ENCODE data around the gene HSP90AA1. TPM values are rescaled to one million over a fixed set of nuclear protein-coding genes. Genes with fewer than 3 reads are reported as not detected.

HSP90AA1 gene
- total RNA-seq, 1 experiment from 2014 or later = 1,112 TPM

DNA sequence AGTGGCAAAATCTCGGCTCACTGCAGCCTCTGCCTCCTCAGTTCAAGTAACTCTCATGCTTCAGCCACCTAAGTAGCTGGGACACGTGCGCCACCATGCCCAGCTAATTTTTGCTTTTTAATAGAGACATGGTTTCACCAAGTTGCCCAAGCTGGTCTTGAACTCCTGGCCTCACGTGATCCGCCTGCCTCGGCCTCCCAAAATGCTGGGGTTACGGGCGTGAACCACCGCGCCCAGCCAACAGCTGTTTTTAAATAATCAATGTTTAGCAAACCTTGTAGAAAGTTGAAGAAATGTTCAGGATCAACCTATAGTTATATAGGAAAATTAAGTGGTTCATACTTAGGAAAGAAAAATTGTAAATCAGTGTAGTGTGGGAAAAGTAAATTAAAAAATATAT is 6.0 kb upstream of the HSP90AA1 start:
- intact Hi-C loops (cut with micrococcal nuclease; ENCODE audit: unreplicated experiment) = loop anchor here (10.0 kb wide), 1 partner anchor 388 kb away; no protein-coding TSS in a partner anchor
- TF ChIP-seq CTCF (conservative IDR thresholded peaks at IDR 0.05; ENCODE audit: low read depth, low read length) (no peak), EZH2 (IDR thresholded peaks at IDR 0.05; ENCODE audit: borderline replicate concordance, low read depth, low read length, poor library complexity, severe bottlenecking) (no peak)
- POLR2A ChIA-PET (ENCODE audit: low non-redundant PET) = no interaction called here
- no TSS peak for BruUV-seq (replicated peaks)
- Histone ChIP-seq H3K4me1 (ENCODE audit: insufficient read depth, low read length, poor library complexity, severe bottlenecking) (peaks cover 15% of the 10 kb centered on the region), H3K36me3 (ENCODE audit: insufficient read depth, low read length, poor library complexity, severe bottlenecking) (no peaks in the 10 kb centered on the region), H3K27ac (ENCODE audit: low read depth, low read length, poor library complexity, severe bottlenecking) (no peak overlapping the region), H3K4me3 (ENCODE audit: low read depth, low read length, poor library complexity, severe bottlenecking) (no peak overlapping the region), H3K9me3 (ENCODE audit: low read depth, low read length, poor library complexity, severe bottlenecking) (no peaks in the 10 kb centered on the region), H3K27me3 (replicated peaks; ENCODE audit: insufficient read depth, low read depth, low read length, poor library complexity) (no peaks in the 10 kb centered on the region)
- DNase-seq (ENCODE audit: low spot score) = no peak
- CTCF ChIA-PET = no interaction called here

DNA sequence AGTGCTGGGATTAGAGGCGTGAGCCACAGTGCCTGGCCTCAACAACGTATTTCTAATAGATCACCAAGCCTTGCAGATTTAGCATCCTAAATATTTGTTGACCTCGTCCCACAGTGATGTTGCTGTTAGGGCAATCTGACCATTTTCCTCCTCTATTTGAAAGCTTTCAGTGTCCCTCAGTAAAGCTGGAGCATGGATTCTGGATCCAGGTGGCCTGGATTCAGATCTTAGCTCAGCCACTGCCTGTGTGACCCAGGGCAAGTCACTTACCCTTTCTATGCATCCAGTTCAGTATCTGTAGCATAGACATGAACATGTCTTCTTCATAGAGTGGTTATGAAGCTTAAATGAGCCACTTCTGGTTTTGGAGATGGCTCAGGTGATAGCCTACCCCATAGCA is 3.9 kb upstream of the HSP90AA1 start:
- intact Hi-C loops (cut with micrococcal nuclease; ENCODE audit: unreplicated experiment) = loop anchor here (10.0 kb wide), 1 partner anchor 386 kb away; no protein-coding TSS in a partner anchor
- no peak for TF ChIP-seq EZH2 (IDR thresholded peaks at IDR 0.05; ENCODE audit: borderline replicate concordance, low read depth, low read length, poor library complexity, severe bottlenecking)
- TF ChIP-seq CTCF (conservative IDR thresholded peaks at IDR 0.05; ENCODE audit: low read depth, low read length) = no peak
- Histone ChIP-seq H3K36me3 (ENCODE audit: insufficient read depth, low read length, poor library complexity, severe bottlenecking) (peaks cover 5% of the 10 kb centered on the region), H3K27ac (ENCODE audit: low read depth, low read length, poor library complexity, severe bottlenecking) (no peak overlapping the region), H3K4me3 (ENCODE audit: low read depth, low read length, poor library complexity, severe bottlenecking) (no peak overlapping the region), H3K9me3 (ENCODE audit: low read depth, low read length, poor library complexity, severe bottlenecking) (no peaks in the 10 kb centered on the region), H3K27me3 (replicated peaks; ENCODE audit: insufficient read depth, low read depth, low read length, poor library complexity) (no peaks in the 10 kb centered on the region), H3K4me1 (ENCODE audit: insufficient read depth, low read length, poor library complexity, severe bottlenecking) (peaks cover 10% of the 10 kb centered on the region)
- POLR2A ChIA-PET (ENCODE audit: low non-redundant PET) = no interaction called here
- CTCF ChIA-PET = no interaction called here
- BruUV-seq (replicated peaks) = no TSS peak
- no peak for DNase-seq (ENCODE audit: low spot score)

DNA sequence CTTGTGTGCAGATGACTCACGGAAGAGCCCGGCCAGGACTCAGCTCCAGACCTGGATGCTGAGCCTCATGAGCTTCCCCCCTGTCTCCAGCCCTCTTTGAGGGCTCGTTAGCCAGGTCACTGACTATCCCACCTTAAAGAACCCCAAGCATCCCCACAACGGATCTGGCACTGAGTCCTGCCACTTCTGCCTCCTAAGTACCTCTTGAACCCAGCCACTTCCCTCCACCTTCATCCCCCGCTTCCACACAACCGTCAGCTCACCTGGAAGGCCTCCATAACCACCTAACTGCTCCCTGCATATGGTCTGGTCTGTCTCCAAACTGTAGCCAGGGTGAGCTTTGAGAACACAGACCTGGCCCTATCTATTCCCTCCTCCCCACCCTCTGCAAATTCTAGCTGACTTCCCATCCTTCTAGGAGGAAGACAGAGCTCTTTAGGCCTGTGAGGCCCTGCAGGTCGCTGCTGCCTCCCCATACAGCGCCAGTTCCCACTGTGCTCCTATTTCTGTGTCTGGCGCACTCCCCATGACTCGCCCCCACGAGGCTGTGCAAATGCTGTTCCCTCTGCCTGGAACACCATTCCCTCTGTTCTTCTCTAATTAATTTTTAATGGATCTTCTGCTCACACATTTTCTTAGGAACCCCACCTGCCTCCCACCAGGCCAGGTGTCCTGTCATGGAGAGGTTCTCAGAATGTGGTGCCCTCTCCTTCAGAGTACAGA is 2.9 kb upstream of the HSP90AA1 start:
- no peak for TF ChIP-seq CTCF (conservative IDR thresholded peaks at IDR 0.05; ENCODE audit: low read depth, low read length)
- no peak for TF ChIP-seq EZH2 (IDR thresholded peaks at IDR 0.05; ENCODE audit: borderline replicate concordance, low read depth, low read length, poor library complexity, severe bottlenecking)
- intact Hi-C loops (cut with micrococcal nuclease; ENCODE audit: unreplicated experiment) = loop anchor here (5.0 to 10.0 kb wide), 2 partner anchors 327 to 385 kb away; partner anchors contain the start of gene PPP2R5C
- Histone ChIP-seq H3K27ac (ENCODE audit: low read depth, low read length, poor library complexity, severe bottlenecking) (no peak overlapping the region), H3K9me3 (ENCODE audit: low read depth, low read length, poor library complexity, severe bottlenecking) (no peaks in the 10 kb centered on the region), H3K36me3 (ENCODE audit: insufficient read depth, low read length, poor library complexity, severe bottlenecking) (peaks cover 14% of the 10 kb centered on the region), H3K27me3 (replicated peaks; ENCODE audit: insufficient read depth, low read depth, low read length, poor library complexity) (no peaks in the 10 kb centered on the region), H3K4me3 (ENCODE audit: low read depth, low read length, poor library complexity, severe bottlenecking) (no peak overlapping the region), H3K4me1 (ENCODE audit: insufficient read depth, low read length, poor library complexity, severe bottlenecking) (peaks cover 15% of the 10 kb centered on the region)
- ChIA-PET CTCF (interaction anchor here (1.0 kb wide), 1 partner anchor 225 kb away, joined by 3 read pairs; no protein-coding TSS in a partner anchor), POLR2A (ENCODE audit: low non-redundant PET) (no interaction called here)
- BruUV-seq (replicated peaks) = no TSS peak
- no peak for DNase-seq (ENCODE audit: low spot score)
